ENCODE measurements around the gene MPIG6B.

DNA sequence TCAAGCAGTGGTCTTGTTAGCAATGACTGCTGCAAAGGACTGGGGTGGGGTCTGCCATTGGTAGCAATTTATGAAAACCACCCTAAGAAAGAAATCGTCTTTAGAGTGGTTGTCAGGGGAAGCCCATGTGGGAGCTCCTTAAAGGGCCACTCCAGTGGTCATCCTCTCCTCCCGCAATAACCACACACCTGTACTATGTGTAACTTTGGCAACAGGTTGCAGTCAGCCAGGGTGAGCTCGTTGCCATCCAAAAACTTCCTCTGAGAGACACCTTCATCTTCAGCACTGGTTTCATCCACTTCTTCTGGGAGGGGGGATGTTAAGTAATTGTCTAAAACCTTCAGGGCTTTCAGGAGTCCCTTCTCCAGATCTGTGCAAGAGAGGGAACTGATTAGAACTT, 8.9 kb downstream of the MPIG6B start:
- TF ChIP-seq, protein P1, sequence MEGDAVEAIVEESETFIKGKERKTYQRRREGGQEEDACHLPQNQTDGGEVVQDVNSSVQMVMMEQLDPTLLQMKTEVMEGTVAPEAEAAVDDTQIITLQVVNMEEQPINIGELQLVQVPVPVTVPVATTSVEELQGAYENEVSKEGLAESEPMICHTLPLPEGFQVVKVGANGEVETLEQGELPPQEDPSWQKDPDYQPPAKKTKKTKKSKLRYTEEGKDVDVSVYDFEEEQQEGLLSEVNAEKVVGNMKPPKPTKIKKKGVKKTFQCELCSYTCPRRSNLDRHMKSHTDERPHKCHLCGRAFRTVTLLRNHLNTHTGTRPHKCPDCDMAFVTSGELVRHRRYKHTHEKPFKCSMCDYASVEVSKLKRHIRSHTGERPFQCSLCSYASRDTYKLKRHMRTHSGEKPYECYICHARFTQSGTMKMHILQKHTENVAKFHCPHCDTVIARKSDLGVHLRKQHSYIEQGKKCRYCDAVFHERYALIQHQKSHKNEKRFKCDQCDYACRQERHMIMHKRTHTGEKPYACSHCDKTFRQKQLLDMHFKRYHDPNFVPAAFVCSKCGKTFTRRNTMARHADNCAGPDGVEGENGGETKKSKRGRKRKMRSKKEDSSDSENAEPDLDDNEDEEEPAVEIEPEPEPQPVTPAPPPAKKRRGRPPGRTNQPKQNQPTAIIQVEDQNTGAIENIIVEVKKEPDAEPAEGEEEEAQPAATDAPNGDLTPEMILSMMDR (IDR thresholded peaks at IDR 0.05; ENCODE audit: low read length), result no peak
- TF ChIP-seq EZH2 (optimal IDR thresholded peaks at IDR 0.05; ENCODE audit: low read depth, low read length), result no peak

All from MM.1S (cell line).